ENCODE measurements around the gene CTSH. TPM values are rescaled to one million over a fixed set of nuclear protein-coding genes. Genes with fewer than 3 reads are reported as not detected.

CTSH gene
- total and polyA plus RNA-seq, 7 donors, result 16.0 to 52.6 (median 29.7) TPM

- no peaks in the 10 kb centered on the region for H3K27me3 ChIP-seq (ENCODE audit: insufficient read depth in 3 of 3, low read length in 2 of 3)
- H3K9me3 ChIP-seq, result no peaks in the 10 kb centered on the region
- no peak for ATAC-seq
- peaks cover 0 to 47% of the 10 kb centered on the region in 2 donors for H3K36me3 ChIP-seq (ENCODE audit: insufficient read depth in 1 of 2, low read depth in 1 of 2)
- no peak overlapping the region for H3K4me3 ChIP-seq
- WGBS, 3 donors, result 74 to 85% (median 81%) methylated on average over 12 of the region's 12 CpGs
- no peak overlapping the region for H3K27ac ChIP-seq
- peaks cover 12% of the 10 kb centered on the region for H3K4me1 ChIP-seq
- no peak for TF ChIP-seq CTCF (IDR thresholded peaks at IDR 0.05)
- DNase-seq, result no peak
- intact Hi-C loops (cut with DNase I), result no loop called here
These were observed 11.5 kb downstream of the CTSH start for GRCh38 chr15:78933187-78933822.

GRCh38 chr15:78932258-78932808, 12.5 kb downstream of the CTSH start:
- TF ChIP-seq CTCF (IDR thresholded peaks at IDR 0.05), result no peak
- ATAC-seq, result no peak
- Histone ChIP-seq H3K36me3 (ENCODE audit: insufficient read depth in 1 of 2, low read depth in 1 of 2) (peaks cover 0 to 53% of the 10 kb centered on the region in 2 donors), H3K27me3 (ENCODE audit: insufficient read depth in 3 of 3, low read length in 2 of 3) (no peaks in the 10 kb centered on the region), H3K4me3 (no peak overlapping the region), H3K27ac (peak overlapping the region; percentile 74), H3K9me3 (no peaks in the 10 kb centered on the region), H3K4me1 (peaks cover 12% of the 10 kb centered on the region)
- intact Hi-C loops (cut with DNase I), result no loop called here
- no peak for DNase-seq
- WGBS, 3 donors, result 69 to 74% (median 72%) methylated on average over 13 of the region's 13 CpGs

- no peak for TF ChIP-seq CTCF (IDR thresholded peaks at IDR 0.05)
- intact Hi-C loops (cut with DNase I), result no loop called here
- H3K36me3 ChIP-seq (ENCODE audit: insufficient read depth in 1 of 2, low read depth in 1 of 2), result peaks cover 0 to 56% of the 10 kb centered on the region in 2 donors
These were observed 13.2 kb downstream of the CTSH start for GRCh38 chr15:78931439-78932257.

GRCh38 chr15:78930577-78931388, 14.1 kb downstream of the CTSH start:
- intact Hi-C loops (cut with DNase I), result no loop called here
- ATAC-seq (peak; percentile 82 to 90 (median 88)), DNase-seq (peak; percentile 58 to 73)
- 55 to 68% (median 58%) methylated on average over 11 of the region's 11 CpGs for WGBS, 3 donors
- Histone ChIP-seq H3K36me3 (ENCODE audit: insufficient read depth in 1 of 2, low read depth in 1 of 2) (peaks cover 0 to 58% of the 10 kb centered on the region in 2 donors), H3K27me3 (ENCODE audit: insufficient read depth in 3 of 3, low read length in 2 of 3) (no peaks in the 10 kb centered on the region), H3K9me3 (no peaks in the 10 kb centered on the region), H3K27ac (peak overlapping the region; percentile 74), H3K4me1 (peaks cover 12% of the 10 kb centered on the region), H3K4me3 (no peak overlapping the region)
- no peak for TF ChIP-seq CTCF (IDR thresholded peaks at IDR 0.05)

More at GRCh38 chr15:78931439-78932257, 13.2 kb downstream of the CTSH start:
- no peaks in the 10 kb centered on the region for H3K9me3 ChIP-seq
- H3K4me3 ChIP-seq, result no peak overlapping the region
- ATAC-seq (peak; percentile 42 to 83 (median 70)), DNase-seq (peak in 1 of 2 donors; percentile 76)
- WGBS, 3 donors, result 61 to 71% (median 62%) methylated on average over 21 of the region's 21 CpGs
- H3K27ac ChIP-seq, result peak overlapping the region; percentile 74
- peaks cover 12% of the 10 kb centered on the region for H3K4me1 ChIP-seq
- no peaks in the 10 kb centered on the region for H3K27me3 ChIP-seq (ENCODE audit: insufficient read depth in 3 of 3, low read length in 2 of 3)
